ENCODE measurements around the gene DCP2.

- TF ChIP-seq EZH2 (IDR thresholded peaks at IDR 0.05; ENCODE audit: borderline replicate concordance, low read depth, low read length, severe bottlenecking) (no peak), CTCF (IDR thresholded peaks at IDR 0.05; ENCODE audit: borderline replicate concordance, extremely low read depth, low read length, poor library complexity, severe bottlenecking) (no peak)
These were observed 81.7 kb downstream of the DCP2 start for GRCh38 chr5:113058269-113058668.

Data from DND-41 (cell line).